ENCODE data around the gene CLEC4F. TPM values are rescaled to one million over a fixed set of nuclear protein-coding genes. Genes with fewer than 3 reads are reported as not detected.

CLEC4F gene
- total RNA-seq, 6 experiments from 2014 or later: not detected

DNA sequence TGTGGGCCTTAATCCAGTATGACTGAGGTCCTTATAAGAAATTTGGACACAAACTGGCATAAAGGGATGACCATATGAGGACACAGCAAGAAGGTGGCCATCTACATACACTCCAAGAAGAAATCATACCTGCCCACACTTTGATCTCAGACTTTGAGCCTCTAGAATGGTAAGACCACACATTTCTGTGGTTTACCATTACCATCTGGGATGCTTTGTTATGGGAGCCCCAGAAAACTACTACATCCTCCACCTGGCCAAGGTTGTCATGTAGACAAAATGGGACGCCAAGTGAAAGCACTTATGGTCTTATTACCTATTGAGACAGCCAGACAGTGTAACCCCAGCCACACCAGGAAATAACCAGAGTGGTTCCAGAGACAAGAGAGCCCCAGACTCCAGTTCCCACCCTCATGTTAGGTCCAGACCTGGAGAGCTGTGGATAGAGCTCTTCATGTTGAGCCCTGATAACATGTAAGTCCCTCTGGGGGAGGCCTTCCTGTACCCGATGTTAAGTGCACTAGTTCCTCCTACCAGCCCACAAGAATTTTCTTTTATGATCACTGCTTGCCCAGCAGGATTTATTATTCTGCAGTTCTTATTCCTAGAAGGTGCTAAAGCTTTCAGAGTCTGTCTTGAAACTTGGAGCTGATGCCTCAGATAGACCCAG lies 47.8 kb downstream of the CLEC4F start:
- DNase-seq: no peak
- Histone ChIP-seq H3K27me3 (peaks cover 2 to 4% of the 10 kb centered on the region in 2 donors), H3K4me3 (no peak overlapping the region), H3K36me3 (no peaks in the 10 kb centered on the region), H3K4me1 (peaks cover 0 to 4% (median 0%) of the 10 kb centered on the region in 4 donors), H3K27ac (no peak overlapping the region), H3K9me3 (no peaks in the 10 kb centered on the region)
- WGBS (ENCODE audit: insufficient coverage, low coverage, low lambda C conversion rate, missing lambda C conversion rate): 43% methylated on average over 1 of the region's 2 CpGs
- intact Hi-C loops (cut with DNase I): no loop called here
- TF ChIP-seq POLR2A (IDR thresholded peaks at IDR 0.05): no peak
- TF ChIP-seq, protein P1, sequence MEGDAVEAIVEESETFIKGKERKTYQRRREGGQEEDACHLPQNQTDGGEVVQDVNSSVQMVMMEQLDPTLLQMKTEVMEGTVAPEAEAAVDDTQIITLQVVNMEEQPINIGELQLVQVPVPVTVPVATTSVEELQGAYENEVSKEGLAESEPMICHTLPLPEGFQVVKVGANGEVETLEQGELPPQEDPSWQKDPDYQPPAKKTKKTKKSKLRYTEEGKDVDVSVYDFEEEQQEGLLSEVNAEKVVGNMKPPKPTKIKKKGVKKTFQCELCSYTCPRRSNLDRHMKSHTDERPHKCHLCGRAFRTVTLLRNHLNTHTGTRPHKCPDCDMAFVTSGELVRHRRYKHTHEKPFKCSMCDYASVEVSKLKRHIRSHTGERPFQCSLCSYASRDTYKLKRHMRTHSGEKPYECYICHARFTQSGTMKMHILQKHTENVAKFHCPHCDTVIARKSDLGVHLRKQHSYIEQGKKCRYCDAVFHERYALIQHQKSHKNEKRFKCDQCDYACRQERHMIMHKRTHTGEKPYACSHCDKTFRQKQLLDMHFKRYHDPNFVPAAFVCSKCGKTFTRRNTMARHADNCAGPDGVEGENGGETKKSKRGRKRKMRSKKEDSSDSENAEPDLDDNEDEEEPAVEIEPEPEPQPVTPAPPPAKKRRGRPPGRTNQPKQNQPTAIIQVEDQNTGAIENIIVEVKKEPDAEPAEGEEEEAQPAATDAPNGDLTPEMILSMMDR (IDR thresholded peaks at IDR 0.05): no peak
- ATAC-seq: no peak

DNA sequence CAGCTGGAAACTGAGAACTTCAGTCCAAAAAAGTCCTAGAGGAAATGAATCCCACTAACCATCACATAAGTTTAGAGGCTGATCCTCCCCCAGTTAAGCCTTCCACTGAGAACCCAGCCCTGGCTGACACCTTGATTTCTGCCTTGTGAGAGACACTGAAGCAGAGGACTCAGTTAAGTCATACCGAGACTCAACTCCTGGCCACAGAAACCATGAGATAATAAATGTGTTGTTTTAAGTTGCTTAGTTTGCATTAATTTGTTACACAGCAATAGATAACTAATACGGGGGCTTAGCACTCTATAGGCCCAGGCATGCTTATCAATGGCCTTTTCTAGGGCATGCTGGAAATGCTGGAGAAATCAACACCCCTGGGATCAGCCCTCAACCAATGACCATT lies 49.0 kb downstream of the CLEC4F start:
- no peak for TF ChIP-seq POLR2A (IDR thresholded peaks at IDR 0.05)
- TF ChIP-seq, protein P1 (IDR thresholded peaks at IDR 0.05): no peak
- WGBS (ENCODE audit: insufficient coverage, low coverage, low lambda C conversion rate, missing lambda C conversion rate): 71% methylated on average over 2 of the region's 2 CpGs
- intact Hi-C loops (cut with DNase I): no loop called here

DNA sequence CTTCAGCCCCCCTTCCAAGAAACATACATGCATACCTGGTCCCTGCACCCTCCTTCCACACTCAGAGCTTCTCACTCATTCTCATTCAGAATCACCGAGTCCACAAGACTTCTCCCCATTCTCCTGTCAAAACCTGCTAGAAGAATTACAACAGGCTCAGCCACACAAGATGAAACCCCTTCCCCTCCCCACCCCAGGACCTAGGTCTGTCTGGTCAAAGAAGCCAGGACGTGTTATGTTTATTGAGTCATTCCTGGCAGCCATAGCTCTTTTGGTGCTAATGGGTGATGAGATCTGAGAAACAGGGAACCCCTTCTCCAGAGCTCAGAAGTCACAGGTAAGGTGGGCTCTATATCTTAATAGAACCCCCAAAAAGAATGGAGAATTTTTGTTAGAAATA lies 50.9 kb downstream of the CLEC4F start:
- 67% methylated on average over 1 of the region's 2 CpGs for WGBS (ENCODE audit: insufficient coverage, low coverage, low lambda C conversion rate, missing lambda C conversion rate)
- intact Hi-C loops (cut with DNase I): no loop called here
- H3K27ac ChIP-seq: no peak overlapping the region

More for the DNA sequence above, 49.0 kb downstream of the CLEC4F start:
- Histone ChIP-seq H3K27ac (no peak overlapping the region), H3K36me3 (no peaks in the 10 kb centered on the region), H3K4me3 (no peak overlapping the region), H3K9me3 (no peaks in the 10 kb centered on the region), H3K4me1 (peaks cover 0 to 13% (median 0%) of the 10 kb centered on the region in 4 donors), H3K27me3 (peaks cover 11% of the 10 kb centered on the region in 2 donors)
- DNase-seq (no peak), ATAC-seq (no peak)

DNA sequence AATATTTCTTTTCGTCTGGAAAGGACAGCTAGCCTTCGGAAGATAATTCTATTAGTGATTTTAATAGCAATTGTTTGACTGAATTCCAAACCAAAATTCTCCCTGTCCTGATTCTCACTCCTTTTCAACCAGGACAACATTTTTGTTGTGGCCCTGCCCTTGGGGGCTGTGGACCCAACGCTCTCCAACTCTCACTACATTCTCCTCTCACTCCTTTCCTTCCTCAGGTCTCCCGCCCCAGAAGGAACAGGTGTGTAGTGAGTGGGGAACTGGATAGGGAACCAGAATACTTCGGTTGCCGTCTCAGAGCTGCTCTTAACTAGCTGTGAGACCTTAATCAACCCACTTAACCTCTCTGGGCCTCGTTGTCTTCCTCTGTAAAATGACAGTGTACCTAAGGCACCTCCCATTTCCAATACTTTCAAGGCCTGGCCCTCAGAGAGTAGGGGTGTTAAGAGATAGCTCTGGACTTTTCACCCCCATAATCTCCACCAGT lies 51.8 kb downstream of the CLEC4F start:
- no peak overlapping the region for H3K4me3 ChIP-seq
- no peaks in the 10 kb centered on the region for H3K36me3 ChIP-seq
- DNase-seq (no peak), ATAC-seq (no peak)
- intact Hi-C loops (cut with DNase I): no loop called here
- no peaks in the 10 kb centered on the region for H3K9me3 ChIP-seq
- TF ChIP-seq POLR2A (IDR thresholded peaks at IDR 0.05): no peak
- TF ChIP-seq, protein P1 (IDR thresholded peaks at IDR 0.05): no peak
- H3K4me1 ChIP-seq: peaks cover 0 to 13% (median 0%) of the 10 kb centered on the region in 4 donors
- WGBS (ENCODE audit: insufficient coverage, low coverage, low lambda C conversion rate, missing lambda C conversion rate): 51% methylated on average over 7 of the region's 7 CpGs
- H3K27ac ChIP-seq: no peak overlapping the region
- H3K27me3 ChIP-seq: peaks cover 11 to 12% of the 10 kb centered on the region in 2 donors

More for the DNA sequence above, 50.9 kb downstream of the CLEC4F start:
- no peaks in the 10 kb centered on the region for H3K36me3 ChIP-seq
- no peak overlapping the region for H3K4me3 ChIP-seq
- H3K9me3 ChIP-seq: no peaks in the 10 kb centered on the region
- H3K4me1 ChIP-seq: peaks cover 0 to 13% (median 0%) of the 10 kb centered on the region in 4 donors
- TF ChIP-seq, protein P1 (IDR thresholded peaks at IDR 0.05): no peak
- TF ChIP-seq POLR2A (IDR thresholded peaks at IDR 0.05): no peak
- peaks cover 11 to 12% of the 10 kb centered on the region in 2 donors for H3K27me3 ChIP-seq
- ATAC-seq (no peak), DNase-seq (no peak)

Data from right lobe of liver (tissue), 6 donors.